Right ventricle myocardium inferior (tissue), 1 donor: ENCODE data around the gene SLC27A2. TPM values are rescaled to one million over a fixed set of nuclear protein-coding genes. Genes with fewer than 3 reads are reported as not detected.

Experiments
- ATAC-seq: fragments of 200-7000 bp; cut with Tn5 transposase; one replicate; pipeline ENCODE4 v1.9.1; 2020; ENCODE audit warnings: mild to moderate bottlenecking, moderate library complexity
- DNase-seq: peaks from one replicate; pipeline ENCODE4 v3.0.0; 2021; ENCODE audit errors: missing footprints
- intact Hi-C: fragments of 100-400 bp; cut with DNase I; formaldehyde crosslinking; loops from one replicate; pipeline ENCODE4 v1.11.0; 2022
- total RNA-seq: library from RNA; stranded (reverse); fragmentation: NEBNext Ultra II Directional; extraction: Animal tissue kit (Norgen Biotek cat#: 25700); gene quantifications from one replicate; pipeline ENCODE4 v1.2.1, GENCODE V29; 2021
- donor health status: DM: no; HTN: yes; CAD: no; lungs with severe emphysema.

Gene SLC27A2
- total RNA-seq, 1 donor from 2014 or later: not detected

DNA sequence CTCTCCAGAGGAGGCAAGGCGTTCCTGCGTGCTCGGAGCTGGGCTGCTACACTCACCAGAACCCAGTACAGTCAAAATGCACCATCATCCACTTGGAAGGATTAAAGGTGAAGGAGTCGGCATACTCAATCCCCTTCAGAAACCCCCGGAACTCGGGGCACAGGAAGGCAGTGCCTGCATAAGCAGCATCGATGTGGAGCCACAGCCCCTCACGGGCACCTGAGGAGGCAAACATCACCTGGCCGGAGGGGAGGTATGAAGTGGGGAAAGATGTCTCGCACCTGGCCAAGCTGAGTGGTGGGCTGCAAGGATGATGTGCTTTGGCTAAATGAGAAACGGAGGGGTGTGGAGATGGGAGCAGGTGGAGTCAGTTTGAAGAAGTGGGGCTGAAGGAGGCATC is 70.6 kb downstream of the SLC27A2 start:
- intact Hi-C loops: no loop called here
- DNase-seq (no peak), ATAC-seq (no peak)

DNA sequence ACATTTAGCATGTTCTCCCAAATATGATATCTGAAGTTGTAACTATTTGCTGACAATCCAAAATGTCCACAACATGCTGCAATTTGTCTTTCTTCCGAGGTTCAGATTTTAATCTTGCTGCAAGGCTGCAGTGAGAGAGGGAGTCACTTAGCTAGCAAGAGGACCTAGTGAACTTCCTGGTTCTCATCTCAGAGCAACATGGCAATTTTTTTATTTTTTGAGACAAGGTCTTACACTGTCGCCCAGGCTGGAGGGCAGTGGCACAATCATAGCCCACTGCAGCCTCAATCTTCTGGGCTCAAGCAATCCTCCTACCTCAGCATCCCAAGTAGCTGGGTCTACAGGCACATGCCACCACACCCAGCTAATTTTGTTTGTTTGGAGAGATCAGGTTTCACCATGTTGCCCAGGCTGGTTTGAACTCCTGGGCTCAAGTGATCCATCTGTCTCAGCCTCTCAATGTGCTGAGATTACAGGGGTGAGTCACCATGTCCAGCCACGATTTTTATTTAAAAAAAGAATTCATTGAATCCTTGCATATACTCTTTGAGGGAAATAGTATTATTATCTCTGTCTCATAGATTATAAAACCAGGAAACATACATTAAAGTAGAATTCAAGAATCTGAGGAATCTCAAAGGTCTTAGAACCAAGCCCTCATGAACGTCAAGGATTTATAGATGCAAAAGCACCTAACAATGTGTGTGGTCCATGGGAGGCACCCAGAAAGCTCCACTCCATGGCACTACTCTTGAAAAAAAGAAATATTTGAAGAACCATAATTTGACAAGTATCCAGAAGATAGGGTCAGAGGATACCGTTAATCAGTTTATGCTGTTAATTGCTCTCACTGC is 74.4 kb downstream of the SLC27A2 start:
- no peak for ATAC-seq
- intact Hi-C loops: no loop called here

DNA sequence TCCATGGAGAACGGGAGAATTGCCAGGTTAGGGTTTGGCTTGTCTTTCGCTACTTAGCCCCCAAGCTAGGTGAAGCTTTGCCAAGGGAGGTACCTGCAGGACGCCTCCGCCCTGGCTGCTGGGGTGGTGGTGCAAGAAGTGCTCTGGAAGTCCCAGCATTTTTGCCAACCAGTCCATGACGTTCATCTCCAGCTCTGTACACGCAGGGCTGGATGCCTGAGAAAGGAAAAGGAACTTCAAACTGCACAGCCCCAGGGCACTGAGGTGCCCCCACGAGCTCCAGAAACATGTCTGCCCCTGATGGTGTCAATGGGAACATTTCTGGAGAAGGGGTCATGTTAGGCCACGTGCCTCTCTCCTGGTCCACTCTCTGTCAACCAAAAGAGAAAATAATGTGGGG is 75.3 kb downstream of the SLC27A2 start:
- intact Hi-C loops: no loop called here
- DNase-seq: no peak
- no peak for ATAC-seq

More for the DNA sequence above, 74.4 kb downstream of the SLC27A2 start:
- no peak for DNase-seq

DNA sequence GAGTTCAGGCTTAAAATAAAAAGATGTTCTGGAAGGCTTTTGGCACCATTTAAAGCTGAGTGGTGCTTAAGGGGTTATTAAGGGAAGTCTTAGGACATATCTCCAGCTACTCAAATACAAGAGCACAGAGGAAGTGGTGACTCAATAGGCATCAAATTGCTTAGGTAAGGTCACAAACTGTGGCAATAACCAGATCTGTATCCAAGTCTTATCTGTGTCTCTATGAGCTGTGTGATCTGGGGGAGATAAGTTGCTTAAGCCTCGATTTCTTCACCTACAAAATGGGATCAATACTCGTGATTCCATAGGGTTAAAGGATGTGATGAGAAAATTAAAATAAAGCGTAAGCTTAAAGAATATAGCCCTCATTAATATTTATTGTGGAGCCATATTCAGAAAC is 75.9 kb downstream of the SLC27A2 start:
- ATAC-seq (no peak), DNase-seq (no peak)
- intact Hi-C loops: no loop called here

DNA sequence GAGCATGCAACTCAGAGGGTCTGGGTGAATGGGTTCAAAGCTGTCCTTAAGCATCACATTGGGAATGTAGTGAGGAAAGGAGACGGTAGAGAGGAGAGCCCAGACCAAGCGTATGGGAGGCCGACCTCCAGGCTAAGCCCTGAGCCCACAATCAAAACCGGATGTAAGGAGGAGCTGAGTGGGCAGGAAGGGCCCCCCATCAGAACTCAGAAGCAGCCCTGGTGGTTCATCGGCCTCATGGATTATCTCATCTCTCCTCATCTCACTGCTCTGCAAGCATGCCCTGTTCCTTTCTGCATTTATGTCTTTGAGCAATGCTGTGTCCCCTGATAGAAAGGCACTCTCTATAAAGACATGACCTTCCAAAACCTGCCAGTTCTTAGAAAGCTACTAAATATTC is 77.3 kb downstream of the SLC27A2 start:
- intact Hi-C loops: no loop called here
- ATAC-seq (no peak), DNase-seq (no peak)

DNA sequence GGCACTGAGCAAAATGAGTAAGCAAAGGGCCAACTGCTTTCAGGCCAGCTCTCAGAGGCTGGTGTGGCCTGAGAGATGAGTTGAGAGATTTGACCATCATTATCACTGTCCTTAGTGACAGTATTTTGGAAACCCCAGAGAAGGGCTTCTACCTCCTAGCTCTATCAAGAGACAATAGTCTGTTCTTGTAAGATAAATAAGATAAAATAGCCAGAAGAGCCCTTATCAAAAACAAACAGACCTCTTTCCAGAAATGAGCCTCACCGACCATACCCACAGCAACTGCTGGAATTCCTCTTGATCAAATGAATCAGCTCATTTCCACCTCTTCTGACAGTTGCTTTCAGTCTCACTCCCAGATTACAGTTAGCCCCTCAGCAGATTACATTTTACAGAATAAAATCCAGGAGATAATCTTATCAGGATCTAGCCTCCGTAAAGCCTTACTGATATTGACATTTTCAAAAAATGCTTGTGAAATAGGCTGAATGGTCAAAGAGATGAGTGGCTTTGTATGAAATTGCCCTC is 79.0 kb downstream of the SLC27A2 start:
- no peak for ATAC-seq
- no peak for DNase-seq
- intact Hi-C loops: no loop called here

DNA sequence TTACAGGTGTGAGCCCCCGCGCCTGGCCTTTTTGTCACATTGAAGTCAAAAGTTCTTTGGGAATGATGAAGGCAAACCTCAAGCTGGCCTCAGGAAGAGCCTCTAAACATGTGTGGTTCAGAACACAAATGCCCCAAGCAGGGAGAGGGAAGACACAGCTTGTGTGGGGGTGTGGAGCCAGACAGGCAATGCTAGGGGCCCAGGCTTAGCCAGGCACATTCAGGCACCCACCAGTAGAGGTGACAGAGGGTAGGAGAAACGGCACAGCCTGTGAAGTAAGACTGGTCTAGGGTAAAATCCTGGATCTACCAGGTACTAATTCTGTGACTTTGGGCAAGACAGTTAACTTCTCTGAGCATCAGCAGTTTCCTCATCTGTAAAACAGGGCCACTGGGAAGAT is 80.0 kb downstream of the SLC27A2 start:
- ATAC-seq (no peak), DNase-seq (no peak)
- intact Hi-C loops: no loop called here

DNA sequence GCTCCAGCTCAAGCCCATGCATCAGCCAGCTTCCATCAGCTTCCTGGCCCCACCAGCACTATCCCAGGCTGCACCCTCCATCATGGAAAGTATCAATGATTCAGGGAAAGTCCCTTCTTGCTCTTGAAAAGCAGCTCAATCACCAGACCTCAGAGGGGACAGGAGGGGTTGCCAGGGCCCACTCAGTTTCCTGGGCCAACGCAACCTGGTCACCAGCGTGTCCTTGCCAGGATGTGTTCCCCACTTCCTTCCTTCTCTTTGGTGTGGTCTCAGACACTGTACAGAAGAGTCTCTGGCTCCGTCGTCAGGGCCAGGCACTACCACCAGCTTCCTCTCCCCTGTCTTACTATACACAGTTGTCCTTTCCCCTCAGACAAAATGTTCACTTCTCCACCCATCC is 80.5 kb downstream of the SLC27A2 start:
- intact Hi-C loops: no loop called here
- ATAC-seq: no peak
- no peak for DNase-seq

DNA sequence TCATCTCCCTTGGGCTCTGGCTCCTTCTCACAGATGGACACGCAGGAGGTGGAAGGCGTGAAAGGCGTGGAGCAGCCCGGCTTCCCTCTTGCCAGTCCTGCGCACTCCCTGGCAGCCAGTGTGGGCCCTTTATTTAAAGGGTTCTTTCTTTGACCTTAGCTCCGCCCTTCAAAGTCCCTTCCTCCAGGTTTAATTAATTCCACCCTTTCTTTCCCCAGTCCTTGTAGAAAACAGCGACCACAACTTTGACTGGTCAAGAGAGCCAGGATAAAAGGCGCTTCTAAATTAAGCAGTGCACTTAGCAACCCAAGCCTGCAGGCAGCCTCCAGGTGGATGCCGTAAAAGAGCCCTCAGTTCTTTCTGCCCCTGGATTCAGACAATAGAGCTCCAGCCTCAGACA is 83.6 kb downstream of the SLC27A2 start, which contains the start of gene HDC:
TSS of gene HDC (minus strand) at position 107 of the 400 bp plus-strand sequence. CDS start at position 4, 103 bp downstream.
- ATAC-seq (no peak), DNase-seq (no peak)
- intact Hi-C loops: no loop called here

DNA sequence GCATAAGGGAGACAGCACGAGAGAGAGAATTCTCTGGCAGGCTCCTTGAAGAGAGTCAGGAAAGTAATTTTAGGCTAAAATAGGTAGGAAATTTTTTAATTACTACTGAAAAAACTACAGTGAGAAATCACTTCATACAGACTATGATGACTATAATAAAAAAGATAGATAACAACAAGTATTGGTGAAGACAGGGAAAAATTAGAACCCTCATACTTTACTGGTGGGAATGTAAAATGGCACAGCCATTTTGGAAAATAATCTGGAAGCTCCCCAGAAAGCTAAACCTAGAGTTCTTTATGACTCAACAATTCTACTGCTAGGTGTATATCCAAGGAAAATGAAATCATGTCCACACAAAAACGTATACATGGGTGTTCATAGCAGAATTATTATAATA is 85.6 kb downstream of the SLC27A2 start:
- intact Hi-C loops: no loop called here
- ATAC-seq: no peak
- DNase-seq: no peak

DNA sequence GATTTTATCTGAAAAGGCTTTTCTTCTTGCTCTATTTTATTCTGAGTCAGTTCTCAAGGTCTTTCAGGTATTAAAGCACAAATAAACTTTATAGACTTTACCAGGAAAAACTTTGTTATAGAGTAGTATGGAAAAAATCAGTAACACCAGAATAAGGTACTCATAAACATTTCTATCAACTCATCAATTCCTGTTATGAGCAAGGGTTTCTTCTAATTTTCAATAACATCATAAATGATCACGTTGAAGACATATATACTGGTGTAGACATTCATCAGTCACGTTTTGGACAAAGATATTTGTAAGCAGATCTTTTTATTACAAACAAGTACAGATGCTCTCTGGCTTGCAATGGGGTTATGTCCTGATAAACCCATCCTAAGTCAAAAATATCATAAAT is 93.1 kb downstream of the SLC27A2 start:
- ATAC-seq: no peak
- intact Hi-C loops: no loop called here
- no peak for DNase-seq

DNA sequence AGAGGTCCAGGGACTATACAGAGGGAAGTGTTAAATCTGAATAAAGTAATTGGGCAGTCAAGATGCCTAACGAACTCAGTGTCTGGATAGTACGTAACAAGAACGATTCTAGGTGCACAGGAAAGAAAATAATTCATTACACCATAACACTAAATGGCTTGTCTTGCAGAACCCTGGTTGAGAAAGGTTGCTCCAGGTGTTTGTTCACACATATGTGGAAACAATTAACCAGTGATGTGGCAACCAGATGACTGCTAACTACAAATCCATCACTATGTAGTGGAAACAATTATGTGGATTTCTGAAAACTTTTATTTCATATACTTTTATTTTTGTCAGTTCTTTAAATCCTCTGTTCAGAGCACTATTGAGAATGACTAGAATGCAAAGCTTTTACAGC is 93.9 kb downstream of the SLC27A2 start:
- DNase-seq: no peak
- ATAC-seq: no peak
- intact Hi-C loops: no loop called here

DNA sequence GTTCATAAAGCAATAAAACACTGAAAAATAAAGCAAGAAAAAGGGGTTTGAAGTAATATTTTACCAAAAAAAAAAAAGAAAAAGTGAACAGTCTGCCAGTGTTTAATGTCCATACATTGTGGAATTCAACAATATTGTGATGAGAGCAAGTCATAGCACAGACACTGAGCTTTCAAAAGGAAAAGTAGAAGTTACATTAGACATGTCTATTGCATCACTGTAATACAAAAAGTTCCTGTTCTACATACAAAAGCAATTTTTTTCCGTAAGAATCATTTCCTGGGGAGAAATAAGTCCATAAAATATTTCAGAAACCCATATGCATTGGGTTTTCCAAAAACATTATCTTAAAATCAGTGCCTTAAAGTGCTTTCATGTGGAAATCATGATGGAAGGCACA is 95.4 kb downstream of the SLC27A2 start:
- no peak for DNase-seq
- no peak for ATAC-seq
- intact Hi-C loops: no loop called here

DNA sequence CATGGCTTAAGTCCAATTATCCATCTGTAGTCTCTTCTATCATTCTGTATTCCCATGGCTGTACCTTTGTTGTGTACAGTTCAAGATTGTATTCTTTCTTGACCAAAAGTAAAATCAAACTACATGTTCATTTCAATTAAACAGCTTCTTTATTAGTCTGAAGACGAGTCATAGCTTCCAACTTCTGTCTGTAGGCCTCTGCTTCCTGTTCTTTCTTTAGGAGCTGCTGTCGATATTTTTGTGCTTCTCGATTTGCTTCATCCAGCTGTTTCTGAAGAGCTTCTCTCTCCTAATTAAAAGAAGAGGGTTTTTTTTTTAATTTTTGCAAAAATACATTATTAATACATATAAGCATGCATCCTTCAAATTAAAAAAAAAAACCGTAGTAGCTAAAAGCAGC is 96.5 kb downstream of the SLC27A2 start:
- DNase-seq: no peak
- ATAC-seq: no peak
- intact Hi-C loops: no loop called here

DNA sequence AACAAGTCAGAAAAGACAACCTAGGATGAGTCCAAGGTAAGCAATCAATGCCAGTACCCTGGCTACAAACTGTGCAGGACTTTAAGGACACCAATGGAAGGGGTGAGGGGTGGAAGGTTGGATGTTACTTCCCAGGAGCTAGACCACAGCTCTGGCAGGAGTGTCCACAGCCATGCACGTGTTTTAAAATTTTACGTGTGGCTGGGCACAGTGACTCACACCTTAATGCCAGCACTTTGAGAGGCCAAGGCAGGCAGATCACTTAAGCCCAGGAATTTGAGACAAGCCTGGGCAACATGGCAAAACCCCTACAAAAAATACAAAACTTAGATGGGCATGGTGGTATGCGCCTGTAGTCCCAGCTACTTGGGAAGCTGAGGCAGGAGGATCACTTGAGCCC is 98.3 kb downstream of the SLC27A2 start:
- DNase-seq (no peak), ATAC-seq (no peak)
- intact Hi-C loops: no loop called here

DNA sequence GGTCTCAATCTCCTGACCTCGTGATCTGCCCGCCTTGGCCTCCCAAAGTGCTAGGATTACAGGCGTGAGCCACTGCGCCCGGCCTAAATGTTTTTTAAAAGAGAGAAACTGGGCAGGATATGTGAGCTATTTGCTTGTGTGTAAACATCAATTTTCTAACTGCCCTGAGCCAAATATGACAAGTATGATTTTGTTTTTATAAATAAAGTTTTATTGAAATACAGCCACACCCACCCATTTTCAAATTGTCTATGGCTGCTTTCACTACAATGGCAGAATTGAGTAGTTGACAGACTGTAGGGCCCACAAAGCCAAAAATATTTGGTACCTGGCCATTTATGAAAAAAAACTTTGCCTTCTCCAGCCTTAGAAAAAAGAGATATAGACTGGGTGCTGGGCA is 99.4 kb downstream of the SLC27A2 start:
- no peak for ATAC-seq
- DNase-seq: no peak
- intact Hi-C loops: no loop called here

Other genes starting within 250 kb of the SLC27A2 start
- 6.1 TPM for gene ATP8B4, start 63.0 kb upstream of the SLC27A2 start, total RNA-seq
- 0.57 TPM for gene HDC, start 83.5 kb downstream of the SLC27A2 start, total RNA-seq
- 10.9 TPM for gene GABPB1, start 173.0 kb downstream of the SLC27A2 start, total RNA-seq
- gene USP8, start 242.2 kb downstream of the SLC27A2 start, total RNA-seq: 44.7 TPM